H9 (cell line): Measurements from ENCODE around the gene CCNB2. TPM values are rescaled to one million over a fixed set of nuclear protein-coding genes. Genes with fewer than 3 reads are reported as not detected.

Experiments used
- DNase-seq: peaks from one replicate; pipeline ENCODE4 v3.0.0-alpha.2; 2017
- H2AFZ ChIP-seq: one replicate; pipeline ENCODE4 v1.6.1; 2013; ENCODE audit warnings: mild to moderate bottlenecking, low read length, control low read depth, moderate library complexity
- H2AK5ac ChIP-seq: 2 replicates; pipeline ENCODE4 v1.6.1; 2013; ENCODE audit warnings: low read length, control low read depth, mixed read lengths; ENCODE audit not compliant: insufficient read length
- H2BK120ac ChIP-seq: one replicate; pipeline ENCODE4 v1.6.1; 2013; ENCODE audit warnings: low read depth, mild to moderate bottlenecking, low read length, control low read depth, inconsistent platforms; ENCODE audit not compliant: poor library complexity, severe bottlenecking
- H2BK12ac ChIP-seq: 2 replicates; pipeline ENCODE4 v1.6.1; 2013; ENCODE audit warnings: low read length, control low read depth, mixed read lengths, low read depth; ENCODE audit not compliant: insufficient read length
- H2BK15ac ChIP-seq: 2 replicates; pipeline ENCODE4 v1.6.1; 2013; ENCODE audit warnings: low read depth, low read length, control low read depth
- H2BK20ac ChIP-seq: one replicate; pipeline ENCODE4 v1.6.1; 2013; ENCODE audit warnings: low read depth, mild to moderate bottlenecking, low read length, control low read depth, inconsistent platforms; ENCODE audit not compliant: poor library complexity, severe bottlenecking
- H2BK5ac ChIP-seq: 2 replicates; pipeline ENCODE4 v1.6.1; 2013; ENCODE audit warnings: low read length, control low read depth, mixed read lengths; ENCODE audit not compliant: insufficient read length
- H3K14ac ChIP-seq: 2 replicates; pipeline ENCODE4 v1.6.1; 2013; ENCODE audit warnings: low read length, control low read depth; ENCODE audit not compliant: insufficient read depth
- H3K18ac ChIP-seq: 2 replicates; pipeline ENCODE4 v1.6.1; 2013; ENCODE audit warnings: low read depth, mild to moderate bottlenecking, mixed read lengths, low read length, control low read depth; ENCODE audit not compliant: insufficient read length
- H3K23ac ChIP-seq: 2 replicates; pipeline ENCODE4 v1.6.1; 2013; ENCODE audit warnings: low read length, control low read depth, mixed read lengths, low read depth; ENCODE audit not compliant: insufficient read length
- H3K23me2 ChIP-seq: 2 replicates; pipeline ENCODE4 v1.6.1; 2013; ENCODE audit warnings: low read depth, mild to moderate bottlenecking, mixed read lengths, low read length, control low read depth; ENCODE audit not compliant: insufficient read length, poor library complexity, severe bottlenecking
- H3K27ac ChIP-seq: 2 replicates; pipeline ENCODE4 v1.5.1; 2013; ENCODE audit warnings: low read length, control low read depth, mixed read lengths, low read depth; ENCODE audit not compliant: insufficient read length
- H3K27me3 ChIP-seq: 2 replicates; pipeline ENCODE4 v1.6.1; 2013; ENCODE audit warnings: low read length, control low read depth, inconsistent platforms; ENCODE audit not compliant: insufficient read depth
- H3K4ac ChIP-seq: 2 replicates; pipeline ENCODE4 v1.6.1; 2013; ENCODE audit warnings: low read depth, mild to moderate bottlenecking, control low read depth, inconsistent platforms, low read length, moderate library complexity
- H3K4me1 ChIP-seq: 2 replicates; pipeline ENCODE4 v1.6.1; 2013; ENCODE audit warnings: low read length, control low read depth, inconsistent platforms; ENCODE audit not compliant: insufficient read depth
- H3K4me2 ChIP-seq: 2 replicates; pipeline ENCODE4 v1.6.1; 2013; ENCODE audit warnings: low read length, control low read depth, mixed read lengths; ENCODE audit not compliant: insufficient read length, insufficient read depth
- H3K56ac ChIP-seq: 2 replicates; pipeline ENCODE4 v1.6.1; 2013; ENCODE audit warnings: low read depth, mild to moderate bottlenecking, mixed read lengths, low read length, control low read depth; ENCODE audit not compliant: insufficient read length
- H3K79me1 ChIP-seq: 2 replicates; pipeline ENCODE4 v1.6.1; 2013; ENCODE audit warnings: low read depth, mild to moderate bottlenecking, moderate library complexity, low read length, control low read depth, inconsistent platforms; ENCODE audit not compliant: insufficient read depth, poor library complexity, severe bottlenecking
- H3K79me2 ChIP-seq: 2 replicates; pipeline ENCODE4 v1.6.1; 2013; ENCODE audit warnings: low read length, control low read depth, inconsistent platforms; ENCODE audit not compliant: insufficient read depth
- H3K9ac ChIP-seq: 2 replicates; pipeline ENCODE4 v1.6.1; 2013; ENCODE audit warnings: low read length, control low read depth, mixed read lengths; ENCODE audit not compliant: insufficient read length; ENCODE audit errors: extremely low read depth
- H3K9me3 ChIP-seq: one replicate; pipeline ENCODE4 v1.6.1; 2013; ENCODE audit warnings: low read depth, low read length, inconsistent platforms; ENCODE audit not compliant: control insufficient read depth
- H3T11ph ChIP-seq: one replicate; pipeline ENCODE4 v1.6.1; 2013; ENCODE audit warnings: mild to moderate bottlenecking, low read length, control low read depth, inconsistent platforms
- H4K20me1 ChIP-seq: one replicate; pipeline ENCODE4 v1.6.1; 2013; ENCODE audit not compliant: control insufficient read depth, insufficient read length, insufficient read depth
- H4K5ac ChIP-seq: 2 replicates; pipeline ENCODE4 v1.6.1; 2013; ENCODE audit warnings: low read depth, mild to moderate bottlenecking, mixed read lengths, low read length, control low read depth; ENCODE audit not compliant: insufficient read length
- H4K8ac ChIP-seq: replicated peaks from 2 replicates; pipeline ENCODE4 v1.6.1; 2013; ENCODE audit warnings: low read length, control low read depth, mixed read lengths, low read depth; ENCODE audit not compliant: insufficient read length
- H4K91ac ChIP-seq: 2 replicates; pipeline ENCODE4 v1.6.1; 2013; ENCODE audit warnings: low read depth, mild to moderate bottlenecking, moderate library complexity, mixed read lengths, low read length, control low read depth; ENCODE audit not compliant: insufficient read length
- H3K27ac Mint-ChIP-seq, 3 experiments: 2 replicates in 2 of 3; 3 replicates in 1 of 3; pipeline ENCODE4 v1.8.0; 2020 to 2021; ENCODE audit warnings: mixed read lengths in 3 of 3, mild to moderate bottlenecking in 1 of 3, moderate library complexity in 1 of 3
- H3K27me3 Mint-ChIP-seq: 2 replicates; pipeline ENCODE4 v1.8.0; 2021; ENCODE audit warnings: low read depth, mild to moderate bottlenecking, moderate library complexity, mixed read lengths
- H3K36me3 Mint-ChIP-seq, 3 experiments: 2 replicates in 2 of 3; 3 replicates in 1 of 3; pipeline ENCODE4 v1.8.0; 2020 to 2021; ENCODE audit warnings: low read depth in 3 of 3, mixed read lengths in 3 of 3; ENCODE audit not compliant: insufficient read depth in 1 of 3
- H3K4me1 Mint-ChIP-seq, 2 experiments: 2 replicates each; pipeline ENCODE4 v1.8.0; 2020; ENCODE audit warnings: mixed read lengths in 2 of 2
- H3K4me3 Mint-ChIP-seq, 2 experiments: 2 replicates in 1 of 2; 3 replicates in 1 of 2; pipeline ENCODE4 v1.8.0; 2020 to 2021; ENCODE audit warnings: mild to moderate bottlenecking in 2 of 2, mixed read lengths in 2 of 2, moderate library complexity in 1 of 2
- H3K9me3 Mint-ChIP-seq, 2 experiments: 2 replicates in 1 of 2; 3 replicates in 1 of 2; pipeline ENCODE4 v1.8.0; 2020; ENCODE audit warnings: mild to moderate bottlenecking in 2 of 2, mixed read lengths in 2 of 2, moderate library complexity in 1 of 2
- CTCF ChIP-seq: fragments of 200-600 bp; sonication (generic); conservative IDR thresholded peaks from 3 replicates; pipeline ENCODE4 v1.8.0; 2021; ENCODE audit warnings: antibody characterized with exemption, mild to moderate bottlenecking
- WGBS: extraction: QIAGEN DNeasy Blood & Tissue Kit; methylation state at CpG from one replicate; pipeline ENCODE4 v1.1.7; 2013; ENCODE audit warnings: missing lambda C conversion rate, low lambda C conversion rate, mixed read lengths; ENCODE audit not compliant: insufficient read length; ENCODE audit errors: extremely low coverage; 5-methylcytosine and 5-hydroxymethylcytosine counted together
- total RNA-seq: library from RNA; stranded (reverse); gene quantifications from 2 replicates; pipeline ENCODE4 v1.2.1, GENCODE V29; 2021

Gene CCNB2
- total RNA-seq, 1 experiment from 2014 or later = 122 TPM

DNA sequence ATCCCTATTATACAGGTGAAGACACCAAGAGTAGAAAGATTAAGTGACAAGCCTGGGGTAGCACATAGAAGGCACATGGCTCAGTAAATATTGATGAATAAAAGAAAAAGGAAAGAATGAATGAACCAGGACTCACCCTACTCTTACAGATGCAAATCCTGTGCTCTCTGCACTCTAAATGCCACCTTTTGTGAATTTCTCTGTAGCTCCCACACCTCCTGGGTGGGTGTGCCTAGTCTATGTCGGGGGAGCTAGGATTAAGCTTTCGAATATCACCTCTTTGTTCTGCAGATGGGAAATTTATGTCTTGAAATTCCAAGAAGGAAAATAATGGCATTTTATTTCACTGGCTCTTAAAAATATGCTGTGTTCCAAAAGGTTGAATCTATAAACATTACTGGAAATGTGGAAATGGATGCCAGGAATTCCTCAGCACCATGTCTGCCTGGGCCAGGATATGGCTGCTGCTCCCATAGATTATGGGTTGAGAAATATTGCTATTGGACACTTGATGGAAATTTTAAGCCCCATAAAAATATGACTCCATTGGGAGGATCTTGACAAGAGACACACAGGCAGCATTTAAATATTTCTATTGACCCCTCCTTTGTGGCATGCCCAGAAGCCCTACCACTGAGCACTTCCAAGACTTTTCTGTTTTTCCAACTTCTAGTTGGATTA is 43.3 kb downstream of the CCNB2 start:
- Histone ChIP-seq H2BK5ac (no peak overlapping the region), H2BK20ac (no peak overlapping the region), H4K20me1 (no peaks in the 10 kb centered on the region), H3K23ac (no peak overlapping the region), H3K4me2 (no peak overlapping the region), H3K4ac (no peak overlapping the region), H2AK5ac (no peak overlapping the region), H3K9ac (no peak overlapping the region), H3K56ac (no peak overlapping the region), H3K27me3 (no peaks in the 10 kb centered on the region), H4K5ac (no peak overlapping the region), H2AFZ (no peak overlapping the region), H3K4me1 (peaks cover 4% of the 10 kb centered on the region; the same call in 1 of the 2 replicates), H4K8ac (no peak overlapping the region), H2BK15ac (no peak overlapping the region), H3T11ph (no peak overlapping the region), H2BK12ac (no peak overlapping the region), H4K91ac (no peak overlapping the region), H3K79me1 (no peaks in the 10 kb centered on the region), H3K18ac (no peak overlapping the region), H3K14ac (no peak overlapping the region), H3K9me3 (no peaks in the 10 kb centered on the region), H3K27ac (no peak overlapping the region), H2BK120ac (no peak overlapping the region), H3K79me2 (no peaks in the 10 kb centered on the region), H3K23me2 (no peaks in the 10 kb centered on the region)
- peak overlapping the region; percentile 13 to 84 (median 84) for H3K27ac Mint-ChIP-seq
- no peaks in the 10 kb centered on the region for H3K9me3 Mint-ChIP-seq
- peaks cover 22 to 27% of the 10 kb centered on the region in 2 experiments for H3K4me1 Mint-ChIP-seq
- no CpG with 5 or more reads among the region's 2 CpGs for WGBS
- H3K4me3 Mint-ChIP-seq = no peak overlapping the region; a peak in 2 of 5 replicates
- no peaks in the 10 kb centered on the region for H3K27me3 Mint-ChIP-seq
- peaks cover 11 to 84% (median 58%) of the 10 kb centered on the region in 3 experiments; a peak in 6 of 7 replicates for H3K36me3 Mint-ChIP-seq
- DNase-seq = no peak
- TF ChIP-seq CTCF = no peak
